HepG2 (cell line): Measurements from ENCODE around the gene POLR2H. TPM values are rescaled to one million over a fixed set of nuclear protein-coding genes. Genes with fewer than 3 reads are reported as not detected.

ENCODE experiments used
- ARID4A ChIP-seq: sonication (generic); formaldehyde crosslinking; IDR thresholded peaks from 2 replicates; pipeline ENCODE4 v1.5.0; 2020; ENCODE audit warnings: mild to moderate bottlenecking, missing genetic modification reagents, borderline replicate concordance
- BHLHE40 ChIP-seq: IDR thresholded peaks from 2 replicates; pipeline ENCODE4 v1.6.1; 2011; ENCODE audit warnings: low read length, improper control_type of control experiment
- CAMTA2 ChIP-seq: sonication (generic); formaldehyde crosslinking; IDR thresholded peaks from 2 replicates; pipeline ENCODE4 v1.4.0; 2020; ENCODE audit warnings: mild to moderate bottlenecking, missing genetic modification reagents, borderline replicate concordance
- ELF3 ChIP-seq: IDR thresholded peaks from 2 replicates; pipeline ENCODE4 v1.6.1; 2016; ENCODE audit warnings: missing genetic modification reagents, missing compliant biosample characterization
- GATA4 ChIP-seq: sonication (generic); IDR thresholded peaks from 2 replicates; pipeline ENCODE4 v1.6.1; 2016; ENCODE audit warnings: antibody characterized with exemption, low read depth, borderline replicate concordance
- JUNB ChIP-seq: sonication (generic); formaldehyde crosslinking; IDR thresholded peaks from 2 replicates; pipeline ENCODE4 v1.8.0; 2022; ENCODE audit warnings: missing genetic modification reagents, mild to moderate bottlenecking, borderline replicate concordance
- MED8 ChIP-seq: sonication (generic); formaldehyde crosslinking; IDR thresholded peaks from 2 replicates; pipeline ENCODE4 v1.8.1; 2023; ENCODE audit warnings: mild to moderate bottlenecking, missing genetic modification reagents; ENCODE audit not compliant: insufficient replicate concordance
- NR2F2 ChIP-seq: IDR thresholded peaks from 2 replicates; pipeline ENCODE4 v1.6.1; 2012; ENCODE audit warnings: low read depth, inconsistent platforms, borderline replicate concordance
- TEAD3 ChIP-seq: optimal IDR thresholded peaks from 2 replicates; pipeline ENCODE3; 2016; ENCODE audit warnings: borderline replicate concordance
- TERF1 ChIP-seq: sonication (generic); formaldehyde crosslinking; IDR thresholded peaks from 2 replicates; pipeline ENCODE4 v1.8.0; 2022; ENCODE audit warnings: mild to moderate bottlenecking, missing genetic modification reagents, moderate library complexity
- ZNF224 ChIP-seq: sonication (generic); formaldehyde crosslinking; IDR thresholded peaks from 2 replicates; pipeline ENCODE4 v1.5.0; 2020; ENCODE audit warnings: mild to moderate bottlenecking, missing genetic modification reagents
- ZNF414 ChIP-seq: sonication (generic); formaldehyde crosslinking; IDR thresholded peaks from 2 replicates; pipeline ENCODE4 v1.5.0; 2020; ENCODE audit warnings: missing genetic modification reagents
- ZNF644 ChIP-seq: IDR thresholded peaks from 2 replicates; pipeline ENCODE4 v1.6.1; 2016; ENCODE audit warnings: low read depth
- ZNF737 ChIP-seq: sonication (generic); formaldehyde crosslinking; IDR thresholded peaks from 2 replicates; pipeline ENCODE4 v1.5.0; 2020; ENCODE audit warnings: missing genetic modification reagents, mild to moderate bottlenecking, borderline replicate concordance
- ZNF850 ChIP-seq: sonication (generic); formaldehyde crosslinking; conservative IDR thresholded peaks from 2 replicates; pipeline ENCODE4 v1.9.0; 2021; ENCODE audit warnings: mild to moderate bottlenecking, missing genetic modification reagents
- ZNF891 ChIP-seq: sonication (generic); formaldehyde crosslinking; IDR thresholded peaks from 2 replicates; pipeline ENCODE4 v1.5.0; 2020; ENCODE audit warnings: mild to moderate bottlenecking, missing genetic modification reagents
- polyA plus RNA-seq, 8 experiments: library from polyadenylated mRNA; depleted of rRNA in 3 of 8; stranded (reverse) in 7 of 8; unstranded in 1 of 8; fragments of >200 nt; fragmentation: Illumina TruSeq in 4 of 8; extraction: Trizol in 4 of 8; gene quantifications; 2 replicates each; pipeline versions ENCODE4 v1.2.1 to v1.2.3, GENCODE V29; 2011 to 2016; ENCODE audit warnings: low read depth in 4 of 8, missing spikeins in 1 of 8, mixed read lengths in 1 of 8; ENCODE audit not compliant: insufficient read depth in 1 of 8
- total RNA-seq, 5 experiments: library from RNA; depleted of rRNA; stranded (reverse); fragments of >200 nt; fragmentation: Illumina TruSeq; extraction: Trizol; gene quantifications; 2 replicates each; pipeline ENCODE4 v1.2.3, GENCODE V29; 2016; ENCODE audit warnings: low read depth in 1 of 5
- TF ChIP-seq, protein P1 (sequence below): sonication (generic); formaldehyde crosslinking; IDR thresholded peaks from 2 replicates; pipeline ENCODE4 v1.4.0; 2020; ENCODE audit warnings: missing genetic modification reagents, borderline replicate concordance
- TF ChIP-seq, protein P2 (sequence below): sonication (generic); formaldehyde crosslinking; IDR thresholded peaks from 2 replicates; pipeline ENCODE4 v1.5.0; 2020; ENCODE audit warnings: missing genetic modification reagents
- TF ChIP-seq, protein P3 (sequence below): sonication (generic); formaldehyde crosslinking; IDR thresholded peaks from 2 replicates; pipeline ENCODE4 v1.5.0; 2020; ENCODE audit warnings: missing genetic modification reagents

POLR2H gene
- total and polyA plus RNA-seq, 2 of the 13 experiments (the other 11 are each of a cell fraction or from before 2014, with no cell fraction given), result 118 to 194 TPM

GRCh38 chr3:184377882-184378445, 16.5 kb downstream of the POLR2H start, which contains the start of gene THPO (continued):
- TF ChIP-seq, protein P1, sequence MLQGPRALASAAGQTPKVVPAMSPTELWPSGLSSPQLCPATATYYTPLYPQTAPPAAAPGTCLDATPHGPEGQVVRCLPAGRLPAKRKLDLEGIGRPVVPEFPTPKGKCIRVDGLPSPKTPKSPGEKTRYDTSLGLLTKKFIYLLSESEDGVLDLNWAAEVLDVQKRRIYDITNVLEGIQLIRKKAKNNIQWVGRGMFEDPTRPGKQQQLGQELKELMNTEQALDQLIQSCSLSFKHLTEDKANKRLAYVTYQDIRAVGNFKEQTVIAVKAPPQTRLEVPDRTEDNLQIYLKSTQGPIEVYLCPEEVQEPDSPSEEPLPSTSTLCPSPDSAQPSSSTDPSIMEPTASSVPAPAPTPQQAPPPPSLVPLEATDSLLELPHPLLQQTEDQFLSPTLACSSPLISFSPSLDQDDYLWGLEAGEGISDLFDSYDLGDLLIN (CRISPR knock-in tag), result no peak
- TF ChIP-seq TERF1, result no peak
- TF ChIP-seq GATA4, result 0 out of 2 replicates have a peak, but pooled peaks have one; percentile 59
- TF ChIP-seq TEAD3 (CRISPR knock-in tag), result no peak
- no peak for TF ChIP-seq ZNF644 (CRISPR knock-in tag)
- no peak for TF ChIP-seq BHLHE40
- peak; percentile 69 for TF ChIP-seq ZNF891 (CRISPR knock-in tag)
- TF ChIP-seq ARID4A (CRISPR knock-in tag), result peak; percentile 89
- TF ChIP-seq, protein P2, sequence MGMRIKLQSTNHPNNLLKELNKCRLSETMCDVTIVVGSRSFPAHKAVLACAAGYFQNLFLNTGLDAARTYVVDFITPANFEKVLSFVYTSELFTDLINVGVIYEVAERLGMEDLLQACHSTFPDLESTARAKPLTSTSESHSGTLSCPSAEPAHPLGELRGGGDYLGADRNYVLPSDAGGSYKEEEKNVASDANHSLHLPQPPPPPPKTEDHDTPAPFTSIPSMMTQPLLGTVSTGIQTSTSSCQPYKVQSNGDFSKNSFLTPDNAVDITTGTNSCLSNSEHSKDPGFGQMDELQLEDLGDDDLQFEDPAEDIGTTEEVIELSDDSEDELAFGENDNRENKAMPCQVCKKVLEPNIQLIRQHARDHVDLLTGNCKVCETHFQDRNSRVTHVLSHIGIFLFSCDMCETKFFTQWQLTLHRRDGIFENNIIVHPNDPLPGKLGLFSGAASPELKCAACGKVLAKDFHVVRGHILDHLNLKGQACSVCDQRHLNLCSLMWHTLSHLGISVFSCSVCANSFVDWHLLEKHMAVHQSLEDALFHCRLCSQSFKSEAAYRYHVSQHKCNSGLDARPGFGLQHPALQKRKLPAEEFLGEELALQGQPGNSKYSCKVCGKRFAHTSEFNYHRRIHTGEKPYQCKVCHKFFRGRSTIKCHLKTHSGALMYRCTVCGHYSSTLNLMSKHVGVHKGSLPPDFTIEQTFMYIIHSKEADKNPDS (CRISPR knock-in tag), result no peak
- TF ChIP-seq ZNF414 (CRISPR knock-in tag), result 0 out of 2 replicates have a peak, but pooled peaks have one; percentile 60
- TF ChIP-seq, protein P3, sequence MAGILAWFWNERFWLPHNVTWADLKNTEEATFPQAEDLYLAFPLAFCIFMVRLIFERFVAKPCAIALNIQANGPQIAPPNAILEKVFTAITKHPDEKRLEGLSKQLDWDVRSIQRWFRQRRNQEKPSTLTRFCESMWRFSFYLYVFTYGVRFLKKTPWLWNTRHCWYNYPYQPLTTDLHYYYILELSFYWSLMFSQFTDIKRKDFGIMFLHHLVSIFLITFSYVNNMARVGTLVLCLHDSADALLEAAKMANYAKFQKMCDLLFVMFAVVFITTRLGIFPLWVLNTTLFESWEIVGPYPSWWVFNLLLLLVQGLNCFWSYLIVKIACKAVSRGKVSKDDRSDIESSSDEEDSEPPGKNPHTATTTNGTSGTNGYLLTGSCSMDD (CRISPR knock-in tag), result no peak
- TF ChIP-seq JUNB (CRISPR knock-in tag), result no peak; the same call in 1 of the 2 replicates
- no peak for TF ChIP-seq ZNF737 (CRISPR knock-in tag)
- TF ChIP-seq CAMTA2 (CRISPR knock-in tag), result no peak
- TF ChIP-seq ZNF850 (CRISPR knock-in tag), result no peak
- peak; percentile 56; the same call in 1 of the 2 replicates for TF ChIP-seq NR2F2
- no peak for TF ChIP-seq ZNF224
- TF ChIP-seq ELF3 (CRISPR knock-in tag), result peak; percentile 49
- TF ChIP-seq MED8 (CRISPR knock-in tag), result no peak
